RWPE2 (cell line): ENCODE results near the gene MOB2.
A peak's percentile ranks its signal among the peaks of the same experiment; 100 is the strongest.
"Not testable (repeated sequence)": the region's sequence is repeated elsewhere in the genome, so short reads cannot be mapped to it uniquely, and the experiment has no call there.

Source experiments
- ATAC-seq: fragments of 200-7000 bp; cut with Tn5 transposase; 3 replicates; pipeline ENCODE4 v1.9.1; 2021; ENCODE audit warnings: low read depth
- DNase-seq: peaks from one replicate; pipeline ENCODE4 v3.0.0-alpha.2; 2020; ENCODE audit warnings: low spot score
- H3K27ac ChIP-seq: fragments of 450-650 bp; 2 replicates; pipeline ENCODE4 v1.5.1; 2017; ENCODE audit warnings: mild to moderate bottlenecking; ENCODE audit not compliant: poor library complexity, severe bottlenecking
- H3K27me3 ChIP-seq: fragments of 250-450 bp; sonication (Bioruptor Pico); 2 replicates; pipeline ENCODE4 v1.5.1; 2021; ENCODE audit warnings: mild to moderate bottlenecking, moderate library complexity; ENCODE audit not compliant: insufficient read depth, poor library complexity, severe bottlenecking
- H3K36me3 ChIP-seq: fragments of 250-450 bp; sonication (Bioruptor Pico); 2 replicates; pipeline ENCODE4 v1.5.1; 2020; ENCODE audit warnings: low read depth, mild to moderate bottlenecking, moderate library complexity
- H3K4me1 ChIP-seq: fragments of 250-450 bp; sonication (Bioruptor Pico); 2 replicates; pipeline ENCODE4 v1.5.1; 2021; ENCODE audit warnings: mild to moderate bottlenecking, moderate library complexity; ENCODE audit not compliant: insufficient read depth, poor library complexity, severe bottlenecking
- H3K4me3 ChIP-seq: fragments of 250-450 bp; sonication (Bioruptor Pico); 2 replicates; pipeline ENCODE4 v1.5.1; 2021; ENCODE audit warnings: mild to moderate bottlenecking, moderate library complexity; ENCODE audit not compliant: severe bottlenecking
- H3K9me3 ChIP-seq: fragments of 250-450 bp; sonication (Bioruptor Pico); 2 replicates; pipeline ENCODE4 v1.5.1; 2021; ENCODE audit warnings: mild to moderate bottlenecking, moderate library complexity; ENCODE audit not compliant: severe bottlenecking
- CTCF ChIP-seq: fragments of 450-650 bp; IDR thresholded peaks from one replicate; pipeline ENCODE4 v1.5.1; 2017; ENCODE audit warnings: mild to moderate bottlenecking, moderate library complexity; ENCODE audit not compliant: poor library complexity, severe bottlenecking

The MOB2 gene

DNA sequence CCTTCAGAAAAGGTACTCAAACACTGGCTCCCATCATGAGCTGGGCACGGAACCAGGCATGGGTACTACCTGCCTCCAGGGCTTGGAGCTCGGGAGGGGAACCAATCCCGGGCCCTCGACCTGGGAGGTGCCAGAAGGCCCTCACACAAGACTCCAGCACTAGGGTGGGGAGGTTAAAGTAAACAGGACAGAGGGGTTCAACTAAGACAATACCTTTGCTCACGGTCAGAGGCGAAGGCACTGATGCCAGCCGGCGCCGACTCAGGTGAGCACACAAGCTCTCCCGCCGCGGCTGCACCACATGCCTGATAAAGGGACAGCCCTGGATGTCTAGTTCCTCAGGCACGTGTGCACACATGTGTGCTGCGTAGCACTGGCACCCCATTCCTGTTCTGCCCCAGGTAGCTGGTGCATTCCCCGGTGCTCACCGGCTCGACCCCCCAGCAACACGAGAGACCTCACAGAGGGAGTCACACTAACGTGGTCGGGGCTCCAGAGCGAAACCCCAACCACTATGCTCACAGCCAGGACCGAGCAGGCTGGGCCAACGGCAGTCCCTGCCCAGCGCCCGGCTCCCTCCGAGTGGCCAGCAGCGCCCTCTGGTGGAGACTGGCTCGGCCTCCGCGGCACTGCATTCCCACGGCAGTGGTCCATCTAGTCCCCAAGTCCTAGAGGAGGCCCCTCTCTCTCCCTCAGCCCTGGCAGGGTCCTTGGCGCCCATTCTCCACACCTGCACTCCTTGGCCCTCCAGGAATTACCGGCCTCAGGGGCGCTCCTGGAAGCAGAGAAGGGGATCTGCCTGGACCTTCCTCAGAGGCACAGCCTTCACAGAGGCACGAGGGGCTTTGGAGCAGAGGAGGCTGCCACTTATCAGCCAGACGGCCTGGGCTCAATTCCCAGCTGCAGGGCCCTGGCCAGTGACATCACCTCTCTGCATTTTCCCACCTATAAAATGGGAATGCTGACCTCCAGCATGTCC is 28.8 kb upstream of the MOB2 start:
- Histone ChIP-seq H3K27me3 (no peaks in the 10 kb centered on the region), H3K4me3 (no peak overlapping the region), H3K4me1 (no peaks in the 10 kb centered on the region), H3K27ac (no peak overlapping the region), H3K36me3 (no peaks in the 10 kb centered on the region), H3K9me3 (no peaks in the 10 kb centered on the region)
- peak; percentile 79 for TF ChIP-seq CTCF
- DNase-seq (peak; percentile 66), ATAC-seq (peak; percentile 78)

DNA sequence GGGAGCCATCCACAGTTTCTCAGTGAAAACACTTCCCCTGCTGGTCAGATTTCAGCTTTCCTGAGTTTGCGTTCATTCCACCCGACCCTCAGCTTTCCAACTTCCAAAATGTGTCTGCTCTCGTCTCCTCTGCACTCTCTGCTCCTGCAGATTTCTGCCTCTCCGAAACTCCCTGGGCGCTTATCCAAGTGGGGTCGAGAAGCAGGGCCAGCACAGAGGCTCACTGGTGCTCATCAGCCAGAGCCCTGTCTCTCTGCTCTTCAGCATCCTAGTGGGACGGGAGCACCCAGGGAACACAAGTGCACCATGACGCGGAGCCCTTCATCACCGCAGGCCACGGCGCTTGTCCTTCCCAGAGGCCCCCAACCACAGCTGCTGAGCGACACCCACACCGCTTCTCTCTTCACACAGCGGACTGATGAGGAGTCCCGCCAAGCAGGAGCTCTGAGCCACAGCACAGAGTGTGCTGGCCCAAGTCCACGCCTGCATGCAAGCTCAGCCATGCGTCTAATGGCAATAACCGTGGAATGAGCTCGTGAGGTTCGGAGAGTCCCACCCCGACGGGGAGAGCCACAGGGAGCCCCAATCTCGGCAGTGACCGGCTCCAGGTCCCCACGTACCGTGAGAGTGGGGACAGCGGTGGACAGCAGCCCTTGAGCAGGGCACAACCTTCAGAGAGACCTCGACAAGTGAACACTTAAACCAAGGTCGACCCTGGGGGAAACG is 27.9 kb upstream of the MOB2 start:
- no peaks in the 10 kb centered on the region for H3K27me3 ChIP-seq
- no peak overlapping the region for H3K4me3 ChIP-seq
- ATAC-seq = no peak
- no peaks in the 10 kb centered on the region for H3K4me1 ChIP-seq
- H3K27ac ChIP-seq = no peak overlapping the region
- TF ChIP-seq CTCF = no peak
- peak; percentile 51 for DNase-seq
- H3K9me3 ChIP-seq = no peaks in the 10 kb centered on the region
- H3K36me3 ChIP-seq = no peaks in the 10 kb centered on the region

DNA sequence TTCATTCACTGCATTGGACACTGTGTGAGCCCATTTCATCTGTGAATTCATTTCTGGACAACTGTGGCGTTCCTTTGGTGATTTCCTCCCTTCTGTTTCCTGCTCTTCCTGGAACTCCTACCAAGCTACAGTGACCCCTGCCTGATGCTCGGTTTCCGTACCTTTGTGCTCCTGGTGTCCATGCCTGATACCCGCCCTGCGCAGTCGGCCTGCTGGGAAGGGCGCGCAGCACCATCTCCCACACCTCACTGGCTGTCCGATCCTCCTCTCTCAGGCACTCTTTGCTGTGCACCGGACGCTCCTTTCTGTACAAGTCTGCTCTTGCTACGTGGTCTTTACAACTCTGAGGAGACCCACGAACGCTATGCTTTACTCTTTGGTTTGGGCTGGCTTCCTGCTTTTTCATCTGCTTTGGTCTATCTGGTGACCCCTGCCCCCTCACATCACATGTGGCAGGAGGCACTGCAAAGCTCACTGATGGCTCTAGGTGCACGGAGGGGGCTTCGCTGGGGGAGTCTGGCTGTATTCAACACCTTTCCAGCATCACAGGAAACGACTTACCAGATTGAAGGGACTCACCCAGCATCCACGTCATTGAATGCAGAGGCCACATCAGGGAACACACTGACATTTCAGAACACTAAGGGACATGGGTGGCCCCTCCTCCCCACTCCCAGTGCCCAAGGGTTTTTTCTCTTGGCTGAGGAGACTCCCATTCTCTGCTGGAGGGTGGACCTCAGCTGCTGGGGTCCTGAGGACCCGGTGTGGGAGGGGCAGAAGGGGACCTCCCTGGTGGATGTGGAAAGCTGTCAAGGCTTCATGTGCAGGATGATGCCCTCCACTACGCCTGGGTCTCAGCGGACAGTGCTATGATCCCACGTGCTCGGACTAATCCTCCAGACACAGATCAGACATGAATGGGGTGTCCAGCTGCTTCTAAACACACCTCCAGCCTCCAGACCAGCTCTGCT is 27.0 kb upstream of the MOB2 start:
- H3K27ac ChIP-seq = no peak overlapping the region
- no peaks in the 10 kb centered on the region for H3K4me1 ChIP-seq

DNA sequence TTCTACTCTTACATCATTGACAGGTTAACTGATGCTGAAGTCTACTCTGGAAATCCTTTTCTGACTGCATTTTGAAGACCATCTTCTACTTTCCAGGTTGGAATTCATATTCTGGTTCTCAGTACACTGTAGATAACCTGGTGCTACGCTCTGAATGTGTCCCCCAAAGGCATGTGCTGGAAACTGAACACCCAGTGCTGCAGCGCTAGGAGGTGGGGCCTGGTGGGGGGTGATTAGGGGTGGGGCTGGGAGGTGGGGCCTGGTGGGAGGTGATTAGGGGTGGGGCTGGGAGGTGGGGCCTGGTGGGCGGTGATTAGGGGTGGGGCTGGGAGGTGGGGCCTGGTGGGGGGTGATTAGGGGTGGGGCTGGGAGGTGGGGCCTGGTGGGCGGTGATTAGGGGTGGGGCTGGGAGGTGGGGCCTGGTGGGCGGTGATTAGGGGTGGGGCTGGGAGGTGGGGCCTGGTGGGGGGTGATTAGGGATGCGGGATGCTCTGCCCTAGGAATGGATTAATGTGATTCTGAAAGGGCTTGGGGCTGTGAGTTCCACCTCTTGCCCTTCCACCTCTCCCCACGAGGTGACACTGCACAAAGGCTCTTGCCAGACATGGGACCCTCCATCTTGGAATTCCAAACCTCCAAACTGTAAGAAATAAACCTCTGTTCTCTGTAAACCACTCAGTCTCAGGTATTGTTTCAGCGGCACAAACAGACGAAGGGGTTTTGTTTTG is 26.1 kb upstream of the MOB2 start:
- H3K9me3 ChIP-seq, H3K27me3 ChIP-seq, H3K27ac ChIP-seq, H3K4me1 ChIP-seq, H3K4me3 ChIP-seq, ATAC-seq, H3K36me3 ChIP-seq: not testable (repeated sequence)
- peak; percentile 9 for DNase-seq

More for the DNA sequence above, 27.0 kb upstream of the MOB2 start:
- Histone ChIP-seq H3K4me3 (no peak overlapping the region), H3K36me3 (no peaks in the 10 kb centered on the region), H3K9me3 (no peaks in the 10 kb centered on the region), H3K27me3 (no peaks in the 10 kb centered on the region)
- ATAC-seq (no peak), DNase-seq (peak; percentile 23)
- no peak for TF ChIP-seq CTCF
